ENCODE data around the gene PRPF40A.

PRPF40A gene

DNA sequence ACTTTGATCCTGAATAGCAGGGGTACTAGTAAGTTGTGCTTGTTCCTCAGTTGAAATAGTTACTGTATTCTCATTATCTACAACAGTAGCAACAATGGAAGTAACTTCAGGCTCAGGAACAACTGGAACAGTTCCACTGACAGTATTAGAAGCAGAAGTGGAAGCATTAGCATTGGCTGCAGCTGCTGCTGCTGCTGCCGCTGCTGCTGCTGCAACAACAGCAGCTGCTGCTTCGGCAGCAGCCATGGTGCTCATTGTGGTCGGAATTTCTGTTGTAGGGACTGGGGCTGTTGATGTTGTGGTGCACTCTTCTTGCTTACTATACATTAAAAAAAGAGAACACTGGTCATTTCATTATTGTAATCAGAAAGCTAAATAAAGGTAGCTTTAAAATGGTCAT, 40.8 kb downstream of the PRPF40A start:
- H3K4me3 ChIP-seq (ENCODE audit: low read length) = no peak overlapping the region
- DNase-seq (ENCODE audit: low read depth) = no peak
- no peak for TF ChIP-seq CTCF (conservative IDR thresholded peaks at IDR 0.05; ENCODE audit: low read length)

DNA sequence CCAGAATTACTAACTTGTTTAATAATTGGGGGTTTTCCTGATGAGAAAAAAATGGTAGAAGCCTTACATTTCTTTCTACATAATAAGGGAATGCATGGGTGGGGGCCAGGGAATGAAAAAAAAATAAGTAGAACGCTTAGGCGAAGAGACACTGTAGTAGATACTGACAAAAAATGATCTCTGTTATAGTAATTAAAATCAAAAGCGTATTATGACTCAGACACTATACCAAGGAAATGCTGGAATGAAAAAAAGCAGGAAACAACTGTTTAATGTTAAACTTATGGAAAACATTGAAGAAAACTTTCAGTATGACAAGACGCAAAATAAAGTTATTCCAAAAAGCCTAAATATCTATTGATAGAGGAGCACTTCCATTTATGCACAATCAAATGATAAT, 42.9 kb downstream of the PRPF40A start:
- TF ChIP-seq CTCF (conservative IDR thresholded peaks at IDR 0.05; ENCODE audit: low read length) = no peak
- no peak overlapping the region for H3K4me3 ChIP-seq (ENCODE audit: low read length)
- no peak for DNase-seq (ENCODE audit: low read depth)

GRCh38 chr2:152664725-152665124, 52.5 kb downstream of the PRPF40A start:
- no peak overlapping the region for H3K4me3 ChIP-seq (ENCODE audit: low read length)
- DNase-seq (ENCODE audit: low read depth) = no peak
- TF ChIP-seq CTCF (conservative IDR thresholded peaks at IDR 0.05; ENCODE audit: low read length) = no peak

DNA sequence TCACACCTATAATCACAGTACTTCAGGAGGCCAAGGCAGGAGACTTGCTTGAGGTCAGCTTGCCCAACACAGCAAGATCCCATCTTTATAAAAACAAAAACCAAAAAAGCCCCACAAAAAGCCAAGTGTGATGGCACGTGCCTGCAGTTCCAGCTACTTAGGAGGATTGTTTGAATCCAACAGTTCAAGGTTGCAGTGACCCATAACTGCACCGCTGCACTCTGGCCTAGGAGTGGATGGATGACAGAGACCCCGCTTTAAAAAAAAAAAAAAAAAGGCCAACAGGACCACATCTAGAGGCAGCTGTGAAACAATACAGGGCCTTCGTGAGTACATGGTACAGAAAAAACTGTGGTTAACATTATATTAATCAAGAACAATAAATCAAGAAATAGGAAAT, 56.2 kb downstream of the PRPF40A start:
- H3K4me3 ChIP-seq (ENCODE audit: low read length) = no peak overlapping the region
- no peak for TF ChIP-seq CTCF (conservative IDR thresholded peaks at IDR 0.05; ENCODE audit: low read length)
- DNase-seq (ENCODE audit: low read depth) = no peak

GRCh38 chr2:152658221-152658620, 59.0 kb downstream of the PRPF40A start:
- no peak for TF ChIP-seq CTCF (conservative IDR thresholded peaks at IDR 0.05; ENCODE audit: low read length)
- H3K4me3 ChIP-seq (ENCODE audit: low read length) = no peak overlapping the region
- no peak for DNase-seq (ENCODE audit: low read depth)

DNA sequence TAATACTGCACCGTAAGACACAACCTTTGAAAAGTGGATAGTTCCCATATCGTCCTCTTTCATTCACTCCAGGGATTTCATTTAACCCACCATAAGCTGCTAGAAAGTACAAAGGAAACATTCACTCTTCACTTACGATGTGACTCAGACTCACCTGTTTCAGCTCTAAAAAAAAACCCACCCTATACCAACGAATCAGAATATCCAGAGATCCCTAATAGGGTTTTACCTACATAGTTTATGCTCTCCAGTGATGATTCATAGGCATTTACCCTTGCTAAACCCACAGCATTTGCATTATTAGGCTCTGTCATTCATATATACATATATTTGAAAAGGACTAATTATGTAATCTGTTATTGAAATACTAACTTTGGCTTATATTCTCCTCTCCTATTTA, 60.2 kb downstream of the PRPF40A start:
- H3K4me3 ChIP-seq (ENCODE audit: low read length) = no peak overlapping the region
- no peak for DNase-seq (ENCODE audit: low read depth)
- no peak for TF ChIP-seq CTCF (conservative IDR thresholded peaks at IDR 0.05; ENCODE audit: low read length)

GRCh38 chr2:152655880-152656279, 61.4 kb downstream of the PRPF40A start:
- no peak for TF ChIP-seq CTCF (conservative IDR thresholded peaks at IDR 0.05; ENCODE audit: low read length)
- no peak for DNase-seq (ENCODE audit: low read depth)
- no peak overlapping the region for H3K4me3 ChIP-seq (ENCODE audit: low read length)
